HepG2 (cell line): ENCODE data around the gene ACSM2B. TPM values are rescaled to one million over a fixed set of nuclear protein-coding genes. Genes with fewer than 3 reads are reported as not detected.

Experiments
- ARNT2 ChIP-seq: sonication (generic); formaldehyde crosslinking; IDR thresholded peaks from 2 replicates; pipeline ENCODE4 v1.8.0; 2022; ENCODE audit warnings: mild to moderate bottlenecking, low read depth, missing genetic modification reagents, moderate library complexity
- CENPX ChIP-seq: sonication (generic); formaldehyde crosslinking; IDR thresholded peaks from 2 replicates; pipeline ENCODE4 v1.9.0; 2021; ENCODE audit warnings: mild to moderate bottlenecking, missing genetic modification reagents, moderate library complexity
- HES4 ChIP-seq: sonication (generic); formaldehyde crosslinking; IDR thresholded peaks from 2 replicates; pipeline ENCODE4 v1.9.0; 2021; ENCODE audit warnings: mild to moderate bottlenecking, missing genetic modification reagents, borderline replicate concordance
- NFKB2 ChIP-seq: sonication (generic); formaldehyde crosslinking; IDR thresholded peaks from 2 replicates; pipeline ENCODE4 v1.4.0; 2020; ENCODE audit warnings: missing genetic modification reagents, borderline replicate concordance
- NONO ChIP-seq, 2 experiments: fragments of 450-650 bp in 1 of 2; sonication (generic) in 1 of 2; formaldehyde crosslinking in 1 of 2; IDR thresholded peaks in 1 of 2; conservative IDR thresholded peaks in 1 of 2; 2 replicates each; pipeline versions ENCODE4 v1.6.1 to v1.8.0; 2017 to 2022; ENCODE audit warnings: mild to moderate bottlenecking in 1 of 2, missing genetic modification reagents in 1 of 2, moderate library complexity in 1 of 2
- ONECUT2 ChIP-seq: sonication (generic); formaldehyde crosslinking; IDR thresholded peaks from 2 replicates; pipeline ENCODE4 v1.4.0; 2020; ENCODE audit warnings: missing genetic modification reagents
- SALL1 ChIP-seq: sonication (generic); formaldehyde crosslinking; IDR thresholded peaks from 2 replicates; pipeline ENCODE4 v1.8.0; 2022; ENCODE audit warnings: mild to moderate bottlenecking, missing genetic modification reagents
- SAP130 ChIP-seq: IDR thresholded peaks from 2 replicates; pipeline ENCODE4 v1.6.1; 2016; ENCODE audit warnings: low read depth
- SMAD3 ChIP-seq: sonication (generic); formaldehyde crosslinking; IDR thresholded peaks from 2 replicates; pipeline ENCODE4 v1.4.0; 2020; ENCODE audit warnings: missing genetic modification reagents
- WIZ ChIP-seq: sonication (generic); formaldehyde crosslinking; IDR thresholded peaks from 2 replicates; pipeline ENCODE4 v1.5.1; 2020; ENCODE audit warnings: mild to moderate bottlenecking, missing genetic modification reagents
- ZBTB21 ChIP-seq: sonication (generic); formaldehyde crosslinking; IDR thresholded peaks from 2 replicates; pipeline ENCODE4 v1.4.0; 2020; ENCODE audit warnings: missing genetic modification reagents
- ZBTB7B ChIP-seq: sonication (generic); formaldehyde crosslinking; IDR thresholded peaks from 2 replicates; pipeline ENCODE4 v1.4.0; 2020; ENCODE audit warnings: missing genetic modification reagents
- ZC3H4 ChIP-seq: sonication (generic); formaldehyde crosslinking; IDR thresholded peaks from 2 replicates; pipeline ENCODE4 v1.4.0; 2020; ENCODE audit warnings: missing genetic modification reagents, borderline replicate concordance
- ZNF205 ChIP-seq: IDR thresholded peaks from 2 replicates; pipeline ENCODE4 v1.6.1; 2018; ENCODE audit warnings: missing biosample characterization, missing genetic modification reagents
- ZNF235 ChIP-seq: sonication (generic); formaldehyde crosslinking; IDR thresholded peaks from 2 replicates; pipeline ENCODE4 v1.8.1; 2023; ENCODE audit warnings: mild to moderate bottlenecking, missing genetic modification reagents, borderline replicate concordance
- ZNF251 ChIP-seq: sonication (generic); formaldehyde crosslinking; IDR thresholded peaks from 2 replicates; pipeline ENCODE4 v1.9.0; 2021; ENCODE audit warnings: mild to moderate bottlenecking, missing genetic modification reagents
- ZNF329 ChIP-seq: sonication (generic); formaldehyde crosslinking; IDR thresholded peaks from 2 replicates; pipeline ENCODE4 v1.9.0; 2021; ENCODE audit warnings: low read depth, mild to moderate bottlenecking, missing genetic modification reagents
- ZNF367 ChIP-seq: sonication (generic); formaldehyde crosslinking; IDR thresholded peaks from 2 replicates; pipeline ENCODE4 v1.4.0; 2020; ENCODE audit warnings: missing genetic modification reagents, borderline replicate concordance
- ZNF562 ChIP-seq: sonication (generic); formaldehyde crosslinking; IDR thresholded peaks from 2 replicates; pipeline ENCODE4 v1.8.0; 2022; ENCODE audit warnings: missing genetic modification reagents, borderline replicate concordance
- ZNF567 ChIP-seq: sonication (generic); formaldehyde crosslinking; IDR thresholded peaks from 2 replicates; pipeline ENCODE4 v1.8.1; 2023; ENCODE audit warnings: mild to moderate bottlenecking, missing genetic modification reagents, borderline replicate concordance
- polyA plus RNA-seq, 8 experiments: library from polyadenylated mRNA; depleted of rRNA in 3 of 8; stranded (reverse) in 7 of 8; unstranded in 1 of 8; fragments of >200 nt; fragmentation: Illumina TruSeq in 4 of 8; extraction: Trizol in 4 of 8; gene quantifications; 2 replicates each; pipeline versions ENCODE4 v1.2.1 to v1.2.3, GENCODE V29; 2011 to 2016; ENCODE audit warnings: low read depth in 4 of 8, missing spikeins in 1 of 8, mixed read lengths in 1 of 8; ENCODE audit not compliant: insufficient read depth in 1 of 8
- total RNA-seq, 5 experiments: library from RNA; depleted of rRNA; stranded (reverse); fragments of >200 nt; fragmentation: Illumina TruSeq; extraction: Trizol; gene quantifications; 2 replicates each; pipeline ENCODE4 v1.2.3, GENCODE V29; 2016; ENCODE audit warnings: low read depth in 1 of 5
- TF ChIP-seq, protein P1 (sequence below): sonication (generic); formaldehyde crosslinking; IDR thresholded peaks from 2 replicates; pipeline ENCODE4 v1.4.0; 2020; ENCODE audit warnings: missing genetic modification reagents, borderline replicate concordance
- TF ChIP-seq, protein P2 (sequence below): sonication (generic); formaldehyde crosslinking; IDR thresholded peaks from 2 replicates; pipeline ENCODE4 v1.4.0; 2020; ENCODE audit warnings: missing genetic modification reagents, borderline replicate concordance
- TF ChIP-seq, protein P3 (sequence below): sonication (generic); formaldehyde crosslinking; IDR thresholded peaks from 2 replicates; pipeline ENCODE4 v1.8.0; 2022; ENCODE audit warnings: missing genetic modification reagents, mild to moderate bottlenecking, inconsistent platforms, borderline replicate concordance

ACSM2B gene
- total and polyA plus RNA-seq, 2 of the 13 experiments (the other 11 are each of a cell fraction or from before 2014, with no cell fraction given), result 22.9 to 34.0 TPM

DNA sequence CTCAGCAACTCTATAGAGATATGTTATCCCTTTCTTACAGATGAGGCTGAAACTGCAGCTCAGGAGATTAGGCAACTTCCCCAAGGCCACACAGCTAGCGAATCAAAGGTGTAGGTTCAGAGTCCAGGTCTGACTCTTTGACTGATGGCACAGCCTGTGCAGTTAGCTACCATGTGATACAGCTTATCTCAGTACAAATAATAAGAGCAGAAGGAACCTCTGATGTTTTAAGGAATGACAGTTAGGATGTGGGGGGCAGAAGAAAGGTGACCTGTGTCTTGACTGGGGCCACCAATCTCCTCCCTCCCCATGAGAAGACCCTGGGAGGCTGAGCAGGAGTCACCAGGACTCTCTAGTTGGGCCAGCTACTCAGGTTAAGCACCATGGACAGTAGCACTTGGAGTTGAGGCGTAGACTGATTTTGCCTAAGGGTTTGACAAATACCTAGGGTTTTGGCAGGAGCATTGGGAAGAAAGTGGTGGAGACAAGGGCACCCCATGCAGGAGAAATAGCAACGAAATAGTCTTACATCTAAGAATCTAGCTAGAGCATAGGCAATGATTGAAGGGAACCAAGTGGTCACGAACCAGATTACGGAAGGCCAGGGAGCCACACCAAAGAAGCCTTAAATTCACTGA is 22.8 kb upstream of the ACSM2B start (continued):
- TF ChIP-seq ZNF367 (peak; percentile 68; the same call in 1 of the 2 replicates), ONECUT2 (CRISPR knock-in tag) (peak; percentile 53; the same call in 1 of the 2 replicates), SMAD3 (CRISPR knock-in tag) (peak; percentile 93), ZBTB7B (CRISPR knock-in tag) (peak; percentile 97), ZNF567 (CRISPR knock-in tag) (no peak), ZNF235 (peak; percentile 38; the same call in 1 of the 2 replicates), SAP130 (CRISPR knock-in tag) (peak; percentile 91), ZNF329 (CRISPR knock-in tag) (0 out of 2 replicates have a peak, but pooled peaks have one; percentile 25), ZNF205 (peak; percentile 22; the same call in 1 of the 2 replicates), NFKB2 (CRISPR knock-in tag) (peak; percentile 81), ZC3H4 (CRISPR knock-in tag) (no peak), CENPX (CRISPR knock-in tag) (no peak), ZNF251 (CRISPR knock-in tag) (no peak; the same call in 1 of the 2 replicates), SALL1 (CRISPR knock-in tag) (peak; percentile 100), ARNT2 (CRISPR knock-in tag) (peak; percentile 83), WIZ (CRISPR knock-in tag) (peak; percentile 96; the same call in 1 of the 2 replicates), ZBTB21 (CRISPR knock-in tag) (peak; percentile 12; the same call in 1 of the 2 replicates), NONO (IDR thresholded peaks at IDR 0.05) (no peak), NONO (CRISPR knock-in tag; conservative IDR thresholded peaks at IDR 0.05) (peak; percentile 97), ZNF562 (CRISPR knock-in tag) (no peak), HES4 (CRISPR knock-in tag) (no peak)
- TF ChIP-seq, protein P1, sequence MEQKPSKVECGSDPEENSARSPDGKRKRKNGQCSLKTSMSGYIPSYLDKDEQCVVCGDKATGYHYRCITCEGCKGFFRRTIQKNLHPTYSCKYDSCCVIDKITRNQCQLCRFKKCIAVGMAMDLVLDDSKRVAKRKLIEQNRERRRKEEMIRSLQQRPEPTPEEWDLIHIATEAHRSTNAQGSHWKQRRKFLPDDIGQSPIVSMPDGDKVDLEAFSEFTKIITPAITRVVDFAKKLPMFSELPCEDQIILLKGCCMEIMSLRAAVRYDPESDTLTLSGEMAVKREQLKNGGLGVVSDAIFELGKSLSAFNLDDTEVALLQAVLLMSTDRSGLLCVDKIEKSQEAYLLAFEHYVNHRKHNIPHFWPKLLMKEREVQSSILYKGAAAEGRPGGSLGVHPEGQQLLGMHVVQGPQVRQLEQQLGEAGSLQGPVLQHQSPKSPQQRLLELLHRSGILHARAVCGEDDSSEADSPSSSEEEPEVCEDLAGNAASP (CRISPR knock-in tag), result peak; percentile 94
- TF ChIP-seq, protein P2, sequence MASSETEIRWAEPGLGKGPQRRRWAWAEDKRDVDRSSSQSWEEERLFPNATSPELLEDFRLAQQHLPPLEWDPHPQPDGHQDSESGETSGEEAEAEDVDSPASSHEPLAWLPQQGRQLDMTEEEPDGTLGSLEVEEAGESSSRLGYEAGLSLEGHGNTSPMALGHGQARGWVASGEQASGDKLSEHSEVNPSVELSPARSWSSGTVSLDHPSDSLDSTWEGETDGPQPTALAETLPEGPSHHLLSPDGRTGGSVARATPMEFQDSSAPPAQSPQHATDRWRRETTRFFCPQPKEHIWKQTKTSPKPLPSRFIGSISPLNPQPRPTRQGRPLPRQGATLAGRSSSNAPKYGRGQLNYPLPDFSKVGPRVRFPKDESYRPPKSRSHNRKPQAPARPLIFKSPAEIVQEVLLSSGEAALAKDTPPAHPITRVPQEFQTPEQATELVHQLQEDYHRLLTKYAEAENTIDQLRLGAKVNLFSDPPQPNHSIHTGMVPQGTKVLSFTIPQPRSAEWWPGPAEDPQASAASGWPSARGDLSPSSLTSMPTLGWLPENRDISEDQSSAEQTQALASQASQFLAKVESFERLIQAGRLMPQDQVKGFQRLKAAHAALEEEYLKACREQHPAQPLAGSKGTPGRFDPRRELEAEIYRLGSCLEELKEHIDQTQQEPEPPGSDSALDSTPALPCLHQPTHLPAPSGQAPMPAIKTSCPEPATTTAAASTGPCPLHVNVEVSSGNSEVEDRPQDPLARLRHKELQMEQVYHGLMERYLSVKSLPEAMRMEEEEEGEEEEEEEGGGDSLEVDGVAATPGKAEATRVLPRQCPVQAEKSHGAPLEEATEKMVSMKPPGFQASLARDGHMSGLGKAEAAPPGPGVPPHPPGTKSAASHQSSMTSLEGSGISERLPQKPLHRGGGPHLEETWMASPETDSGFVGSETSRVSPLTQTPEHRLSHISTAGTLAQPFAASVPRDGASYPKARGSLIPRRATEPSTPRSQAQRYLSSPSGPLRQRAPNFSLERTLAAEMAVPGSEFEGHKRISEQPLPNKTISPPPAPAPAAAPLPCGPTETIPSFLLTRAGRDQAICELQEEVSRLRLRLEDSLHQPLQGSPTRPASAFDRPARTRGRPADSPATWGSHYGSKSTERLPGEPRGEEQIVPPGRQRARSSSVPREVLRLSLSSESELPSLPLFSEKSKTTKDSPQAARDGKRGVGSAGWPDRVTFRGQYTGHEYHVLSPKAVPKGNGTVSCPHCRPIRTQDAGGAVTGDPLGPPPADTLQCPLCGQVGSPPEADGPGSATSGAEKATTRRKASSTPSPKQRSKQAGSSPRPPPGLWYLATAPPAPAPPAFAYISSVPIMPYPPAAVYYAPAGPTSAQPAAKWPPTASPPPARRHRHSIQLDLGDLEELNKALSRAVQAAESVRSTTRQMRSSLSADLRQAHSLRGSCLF, result peak; percentile 91; the same call in 1 of the 2 replicates
- TF ChIP-seq, protein P3, sequence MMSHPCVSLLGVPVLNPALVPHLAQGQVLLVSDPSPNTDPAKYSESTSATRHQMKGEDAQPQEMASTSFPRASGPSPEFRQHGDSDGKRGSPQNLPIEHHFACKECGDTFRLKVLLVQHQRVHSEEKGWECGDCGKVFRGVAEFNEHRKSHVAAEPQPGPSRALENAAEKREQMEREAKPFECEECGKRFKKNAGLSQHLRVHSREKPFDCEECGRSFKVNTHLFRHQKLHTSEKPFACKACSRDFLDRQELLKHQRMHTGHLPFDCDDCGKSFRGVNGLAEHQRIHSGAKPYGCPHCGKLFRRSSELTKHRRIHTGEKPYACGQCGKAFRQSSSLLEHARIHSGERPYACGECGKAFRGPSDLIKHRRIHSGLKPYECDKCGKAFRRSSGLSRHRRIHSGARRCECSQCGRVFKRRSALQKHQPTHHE (CRISPR knock-in tag), result no peak
